Mucosa of stomach (tissue), 1 donor: ENCODE data around the gene LSM14A.
"Not testable (repeated sequence)": the region's sequence is repeated elsewhere in the genome, so short reads cannot be mapped to it uniquely, and the experiment has no call there.

Source experiments
- H3K27me3 ChIP-seq: one replicate; pipeline ENCODE4 v1.7.0; 2013; ENCODE audit warnings: mild to moderate bottlenecking, low read length; ENCODE audit not compliant: control insufficient read depth, insufficient read depth
- H3K36me3 ChIP-seq: one replicate; pipeline ENCODE4 v1.7.0; 2013; ENCODE audit warnings: low read length; ENCODE audit not compliant: control insufficient read depth, insufficient read depth
- H3K4me1 ChIP-seq: one replicate; pipeline ENCODE4 v1.7.0; 2013; ENCODE audit warnings: mild to moderate bottlenecking, low read length; ENCODE audit not compliant: control insufficient read depth, insufficient read depth
- H3K4me3 ChIP-seq: one replicate; pipeline ENCODE4 v1.7.0; 2013; ENCODE audit warnings: low read length
- H3K9ac ChIP-seq: one replicate; pipeline ENCODE4 v1.7.0; 2013; ENCODE audit warnings: mild to moderate bottlenecking, low read length, moderate library complexity
- H3K9me3 ChIP-seq: one replicate; pipeline ENCODE4 v1.7.0; 2013; ENCODE audit warnings: mild to moderate bottlenecking, low read length, moderate library complexity; ENCODE audit not compliant: control insufficient read depth
- donor health status: Pancreatic carcinoma.

LSM14A gene

GRCh38 chr19:34141025-34141424, 31.3 kb upstream of the LSM14A start:
- H3K36me3 ChIP-seq, result no peaks in the 10 kb centered on the region
- H3K4me3 ChIP-seq, result no peak overlapping the region
- peak overlapping the region; percentile 28 for H3K9ac ChIP-seq
- H3K9me3 ChIP-seq, result no peaks in the 10 kb centered on the region
- peaks cover 4% of the 10 kb centered on the region for H3K4me1 ChIP-seq
- no peaks in the 10 kb centered on the region for H3K27me3 ChIP-seq

DNA sequence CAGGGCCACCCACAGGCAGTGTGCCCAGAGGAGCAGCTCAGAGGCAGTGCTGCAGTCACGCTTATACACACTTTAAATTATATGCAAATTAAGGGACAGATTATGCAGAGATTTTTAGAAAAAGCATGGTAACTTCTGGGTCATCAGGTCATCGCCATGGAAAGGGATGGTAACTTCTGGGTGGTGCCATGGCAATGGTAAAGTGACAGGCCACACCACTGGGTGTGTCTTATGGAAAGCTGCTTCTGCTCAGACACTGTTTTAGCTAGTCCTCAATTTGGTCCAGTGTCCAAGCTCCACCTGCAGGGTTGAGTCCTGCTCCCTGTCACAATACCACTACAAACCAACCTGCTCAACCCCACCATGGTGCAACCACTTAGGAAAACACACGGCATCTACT, 29.9 kb upstream of the LSM14A start:
- no peaks in the 10 kb centered on the region for H3K9me3 ChIP-seq
- no peak overlapping the region for H3K4me3 ChIP-seq
- H3K36me3 ChIP-seq, result no peaks in the 10 kb centered on the region

DNA sequence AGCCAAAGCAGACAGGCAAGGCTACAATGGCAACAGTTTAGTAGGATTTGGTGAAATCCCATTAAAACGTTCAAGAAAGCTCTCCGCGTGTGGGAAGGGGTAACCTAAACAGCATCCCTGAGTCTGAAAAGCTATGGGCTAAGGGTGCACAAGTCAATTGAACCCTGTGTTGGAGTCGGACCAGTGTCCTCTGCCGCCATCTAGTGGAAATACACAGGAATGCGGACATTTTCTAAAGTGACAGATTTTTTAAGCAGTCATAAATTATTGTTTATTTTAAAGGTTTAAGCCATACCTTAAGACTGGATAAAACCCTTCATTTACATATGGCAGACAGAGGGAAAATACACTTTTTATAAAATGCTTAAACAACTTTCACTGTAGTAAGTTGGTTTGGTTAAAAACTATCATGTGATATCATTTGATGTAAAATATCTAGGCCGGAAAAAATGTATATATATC, 26.5 kb upstream of the LSM14A start:
- Histone ChIP-seq H3K9ac (no peak overlapping the region), H3K9me3 (no peaks in the 10 kb centered on the region), H3K27me3 (no peaks in the 10 kb centered on the region), H3K4me3 (no peak overlapping the region), H3K4me1 (peaks cover 4% of the 10 kb centered on the region), H3K36me3 (no peaks in the 10 kb centered on the region)

More for the DNA sequence above, 29.9 kb upstream of the LSM14A start:
- Histone ChIP-seq H3K9ac (no peak overlapping the region), H3K4me1 (peaks cover 4% of the 10 kb centered on the region), H3K27me3 (no peaks in the 10 kb centered on the region)

DNA sequence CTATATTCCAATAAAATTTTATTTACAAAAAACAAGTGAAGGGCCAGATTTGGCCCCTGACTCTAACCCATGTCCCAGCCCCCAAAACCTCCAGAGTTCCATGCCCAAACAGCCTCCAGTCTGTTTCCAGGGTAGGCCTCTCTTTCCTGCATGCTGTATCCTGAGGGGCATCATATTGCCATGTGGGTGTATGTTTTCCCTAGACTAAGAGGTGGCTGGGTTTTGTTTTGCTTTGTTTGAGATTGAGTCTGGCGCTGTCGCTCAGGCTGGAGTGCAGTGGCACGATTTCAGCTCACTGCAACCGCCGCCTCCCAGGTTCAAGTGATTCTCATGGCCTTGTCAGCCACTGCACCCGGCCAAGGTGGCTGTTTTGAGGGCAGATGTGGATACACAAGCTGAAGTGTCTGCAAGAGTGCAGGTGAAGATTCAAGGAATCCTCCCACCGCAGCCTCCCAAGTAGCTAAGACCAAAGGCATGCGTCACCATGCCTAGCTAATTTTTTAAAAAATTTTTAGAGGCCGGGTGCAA, 23.6 kb upstream of the LSM14A start:
- no peaks in the 10 kb centered on the region for H3K4me1 ChIP-seq
- H3K9me3 ChIP-seq, result no peaks in the 10 kb centered on the region
- H3K9ac ChIP-seq, result no peak overlapping the region
- H3K27me3 ChIP-seq, result no peaks in the 10 kb centered on the region
- no peak overlapping the region for H3K4me3 ChIP-seq
- no peaks in the 10 kb centered on the region for H3K36me3 ChIP-seq

DNA sequence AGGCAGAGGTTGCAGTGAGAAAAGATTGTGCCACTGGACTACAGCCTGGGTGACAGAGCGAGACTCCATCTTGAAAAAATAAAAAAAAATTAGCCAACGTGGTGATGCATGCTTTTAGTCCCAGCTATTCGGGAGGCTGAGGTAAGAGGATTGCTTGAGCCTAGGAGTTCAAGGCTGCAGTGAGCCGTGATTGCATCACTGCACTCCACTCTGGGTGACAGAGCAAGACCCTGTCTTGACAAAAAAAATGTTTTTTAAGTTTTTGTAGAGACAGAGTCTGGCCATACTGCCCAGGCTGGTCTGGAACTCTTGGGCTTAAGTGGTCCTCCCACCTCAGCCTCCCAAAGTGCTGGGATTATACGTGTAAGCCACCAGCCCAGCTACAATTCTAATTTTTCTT, 22.4 kb upstream of the LSM14A start:
- Histone ChIP-seq H3K9ac (no peak overlapping the region), H3K36me3 (no peaks in the 10 kb centered on the region), H3K4me3 (no peak overlapping the region), H3K9me3 (no peaks in the 10 kb centered on the region), H3K4me1 (no peaks in the 10 kb centered on the region), H3K27me3 (no peaks in the 10 kb centered on the region)

- Histone ChIP-seq H3K9me3 (no peaks in the 10 kb centered on the region), H3K9ac (no peak overlapping the region), H3K4me3 (no peak overlapping the region)
Observed at GRCh38 chr19:34150558-34150957, 21.7 kb upstream of the LSM14A start.

GRCh38 chr19:34151439-34151838, 20.9 kb upstream of the LSM14A start:
- Histone ChIP-seq H3K4me1 (no peaks in the 10 kb centered on the region), H3K9me3 (no peaks in the 10 kb centered on the region), H3K36me3 (no peaks in the 10 kb centered on the region), H3K27me3 (no peaks in the 10 kb centered on the region), H3K4me3 (no peak overlapping the region), H3K9ac (no peak overlapping the region)

More at GRCh38 chr19:34150558-34150957, 21.7 kb upstream of the LSM14A start:
- no peaks in the 10 kb centered on the region for H3K27me3 ChIP-seq
- H3K36me3 ChIP-seq, result no peaks in the 10 kb centered on the region
- no peaks in the 10 kb centered on the region for H3K4me1 ChIP-seq

DNA sequence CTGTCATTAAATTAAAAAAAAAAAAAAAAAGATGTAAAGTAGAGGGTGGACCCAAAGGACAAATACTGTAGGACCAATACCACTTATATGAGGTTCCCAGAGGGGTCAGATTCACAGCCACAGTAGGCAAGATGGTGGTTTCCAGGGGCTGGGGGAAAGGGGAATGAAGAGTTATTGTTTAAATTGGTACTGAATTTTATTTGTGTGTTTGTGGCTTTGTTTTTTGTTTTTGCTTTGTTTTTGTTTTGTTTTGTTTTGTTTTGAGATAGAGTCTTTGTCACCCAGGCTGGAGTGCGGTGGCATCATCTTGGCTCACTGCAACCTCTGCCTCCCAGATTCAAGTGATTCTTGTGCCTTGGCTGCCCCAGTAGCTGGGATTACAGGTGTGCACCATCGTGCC, 17.9 kb upstream of the LSM14A start:
- no peaks in the 10 kb centered on the region for H3K4me1 ChIP-seq
- H3K4me3 ChIP-seq, result no peak overlapping the region
- H3K36me3 ChIP-seq, result no peaks in the 10 kb centered on the region
- H3K27me3 ChIP-seq, result peaks cover 7% of the 10 kb centered on the region
- H3K9ac ChIP-seq, result no peak overlapping the region
- H3K9me3 ChIP-seq, result no peaks in the 10 kb centered on the region

DNA sequence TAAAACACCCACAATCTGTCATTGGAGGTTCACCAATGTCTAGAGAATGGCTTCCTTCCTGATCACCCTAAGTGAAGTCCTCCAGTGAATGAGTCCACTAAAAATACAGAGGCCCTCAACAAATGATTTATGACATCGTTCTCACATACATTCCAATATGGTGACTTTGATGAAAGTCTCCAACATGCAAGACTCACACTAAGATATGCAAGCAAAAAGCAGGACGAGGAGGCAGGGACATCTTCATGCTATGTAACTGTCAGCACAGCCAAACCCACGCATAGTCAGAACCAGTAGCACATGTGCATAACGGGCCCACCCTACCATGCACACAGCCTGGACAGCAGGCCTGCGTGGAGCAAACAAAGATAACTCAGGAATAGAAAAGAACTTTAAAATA, 16.6 kb upstream of the LSM14A start:
- H3K9me3 ChIP-seq, result no peaks in the 10 kb centered on the region
- H3K27me3 ChIP-seq, result peaks cover 7% of the 10 kb centered on the region
- H3K4me1 ChIP-seq, result no peaks in the 10 kb centered on the region
- H3K36me3 ChIP-seq, result no peaks in the 10 kb centered on the region
- H3K9ac ChIP-seq, result no peak overlapping the region
- no peak overlapping the region for H3K4me3 ChIP-seq

- not testable (repeated sequence) for H3K4me1 ChIP-seq, H3K9ac ChIP-seq, H3K36me3 ChIP-seq, H3K4me3 ChIP-seq, H3K9me3 ChIP-seq, H3K27me3 ChIP-seq
Observed at GRCh38 chr19:34158966-34159365, 13.3 kb upstream of the LSM14A start.

DNA sequence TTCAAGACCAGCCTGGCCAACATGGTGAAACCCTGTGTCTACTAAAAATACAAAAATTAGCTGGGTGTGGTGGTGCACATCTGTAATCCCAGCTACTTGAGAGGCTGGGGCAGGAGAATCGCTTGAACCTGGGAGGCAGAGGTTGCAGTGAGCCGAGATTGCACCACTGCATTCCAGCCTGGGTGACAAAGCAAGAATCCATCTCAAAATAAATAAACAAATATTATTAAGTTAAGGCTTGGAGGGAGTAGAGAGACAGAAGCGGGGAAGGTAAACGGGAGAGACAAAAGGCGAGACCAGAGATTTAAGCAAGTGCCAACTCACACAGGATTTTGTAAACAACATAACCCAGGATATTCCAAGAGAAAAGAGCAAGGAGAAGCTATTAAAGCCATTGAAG, 12.8 kb upstream of the LSM14A start:
- not testable (repeated sequence) for H3K27me3 ChIP-seq, H3K4me3 ChIP-seq, H3K36me3 ChIP-seq, H3K9me3 ChIP-seq, H3K9ac ChIP-seq, H3K4me1 ChIP-seq

GRCh38 chr19:34161902-34162301, 10.4 kb upstream of the LSM14A start:
- not testable (repeated sequence) for H3K4me3 ChIP-seq, H3K36me3 ChIP-seq, H3K9me3 ChIP-seq, H3K9ac ChIP-seq, H3K27me3 ChIP-seq, H3K4me1 ChIP-seq

DNA sequence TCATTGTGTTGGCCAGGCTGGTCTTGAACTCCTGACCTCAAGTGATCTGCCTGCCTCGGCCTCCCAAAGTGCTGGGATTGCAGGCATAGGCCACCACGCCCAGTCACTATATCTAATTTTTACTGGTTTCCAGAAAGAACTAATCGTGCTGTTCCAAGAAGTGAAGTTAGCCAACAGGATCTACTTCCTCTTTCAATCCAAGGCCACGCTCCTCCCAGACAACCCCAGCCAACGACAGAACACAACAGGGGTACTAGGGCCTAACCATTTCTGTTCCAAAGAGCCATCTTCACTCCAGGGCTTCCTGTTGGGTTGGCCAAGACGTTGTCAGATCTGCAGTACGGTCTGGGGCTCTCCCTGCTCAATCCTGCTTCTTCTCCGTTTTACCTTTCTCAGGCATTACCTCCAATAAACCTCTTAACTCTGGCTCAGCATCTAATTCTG, 7.0 kb upstream of the LSM14A start:
- no peak overlapping the region for H3K4me3 ChIP-seq

More for the DNA sequence above, 7.0 kb upstream of the LSM14A start:
- H3K4me1 ChIP-seq, result no peaks in the 10 kb centered on the region
- no peak overlapping the region for H3K9ac ChIP-seq
- H3K36me3 ChIP-seq, result no peaks in the 10 kb centered on the region
- H3K27me3 ChIP-seq, result no peaks in the 10 kb centered on the region
- no peaks in the 10 kb centered on the region for H3K9me3 ChIP-seq
